NCI-H524 (cell line): Measurements from ENCODE around the gene TNS1.

Source experiments
- DNase-seq, 2 experiments: peaks; one replicate each; lab custom pipeline; 2025; lab: John Stamatoyannopoulos, UW

Gene TNS1

DNA sequence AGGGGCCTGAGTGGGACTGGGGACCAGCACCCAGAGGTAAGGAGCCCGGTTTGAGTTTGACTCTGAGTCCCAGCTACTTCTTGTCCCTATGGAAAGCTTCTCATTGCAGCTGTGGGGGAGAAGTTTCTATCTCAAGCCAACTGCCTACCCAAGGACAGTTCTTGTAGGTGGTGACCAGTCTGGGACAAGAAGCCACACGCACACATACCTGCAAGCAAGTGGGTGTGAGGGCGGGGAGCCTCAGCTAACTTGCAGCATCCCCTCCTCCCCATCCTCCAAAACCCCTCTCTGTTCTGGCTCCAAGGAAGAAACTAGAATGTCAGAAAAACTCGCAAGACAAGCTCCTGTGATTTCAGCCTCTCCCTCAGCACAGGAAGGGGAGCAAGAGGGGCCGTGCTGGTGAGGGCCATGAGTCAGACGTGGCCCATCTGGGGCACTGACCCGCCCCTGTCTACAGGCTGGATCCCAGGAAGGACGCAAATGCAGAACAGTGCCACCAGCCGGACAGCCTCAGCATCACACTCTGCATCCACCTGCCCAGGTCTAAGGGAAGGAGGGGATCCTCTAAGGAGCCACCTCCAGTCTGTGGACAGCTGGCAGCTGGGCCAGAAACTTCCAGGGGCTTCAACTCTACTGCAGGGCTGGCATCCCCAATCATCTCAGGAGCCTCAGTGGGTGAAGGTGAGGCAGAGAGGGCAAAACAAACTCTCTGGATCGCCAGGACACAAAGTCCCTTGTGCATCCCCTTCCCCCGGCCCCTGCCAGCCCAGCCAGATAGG, 103.4 kb downstream of the TNS1 start:
- DNase-seq: peak; percentile 12 to 75

DNA sequence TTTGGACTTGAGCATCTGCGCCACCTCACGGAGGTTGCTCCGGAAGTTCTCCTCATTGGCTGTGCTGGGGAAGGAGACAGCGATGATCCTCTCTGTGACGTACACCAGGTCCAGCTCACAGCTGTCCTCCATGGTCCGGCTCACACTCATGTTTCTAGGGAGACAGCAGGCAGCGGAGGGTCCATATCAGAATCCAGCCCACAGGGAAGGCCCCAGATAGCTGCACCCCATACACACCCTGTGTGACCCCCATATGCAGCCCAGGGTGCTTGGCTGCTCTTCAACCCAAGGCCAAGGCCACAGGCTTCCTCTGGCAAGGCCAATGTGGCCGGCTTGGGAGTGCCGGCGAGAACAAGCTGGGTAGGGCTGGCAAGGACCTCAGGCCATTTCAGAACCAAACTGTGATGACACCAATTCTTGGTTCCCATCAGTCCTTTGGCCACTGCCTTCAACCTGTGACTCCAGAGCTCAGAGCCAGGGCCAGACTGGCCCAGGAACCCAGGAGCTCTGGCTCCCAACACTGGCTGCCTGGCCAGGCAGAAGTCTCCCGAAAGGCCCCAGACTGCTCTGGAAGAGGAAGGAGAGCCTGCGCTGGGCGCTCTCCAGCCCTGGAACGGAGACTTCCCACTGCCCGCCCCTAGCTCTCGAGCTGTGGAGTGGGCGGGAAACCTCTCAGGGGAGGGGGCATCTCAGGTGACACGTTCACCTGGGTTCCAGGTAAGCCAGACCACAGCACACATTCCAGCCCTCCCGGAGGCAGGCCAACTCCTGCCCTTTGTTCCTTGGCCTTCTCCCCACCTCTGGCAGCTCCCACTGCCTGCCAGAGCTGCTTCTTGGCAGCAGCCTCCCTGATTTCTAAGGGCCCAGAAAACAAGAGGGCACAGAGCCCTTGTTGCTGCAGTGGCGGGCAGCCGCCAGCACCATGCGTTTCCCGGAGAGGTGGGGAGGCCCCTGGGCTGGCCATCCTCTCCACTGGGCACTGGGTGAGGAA, 104.7 kb downstream of the TNS1 start:
- DNase-seq: no peak

DNA sequence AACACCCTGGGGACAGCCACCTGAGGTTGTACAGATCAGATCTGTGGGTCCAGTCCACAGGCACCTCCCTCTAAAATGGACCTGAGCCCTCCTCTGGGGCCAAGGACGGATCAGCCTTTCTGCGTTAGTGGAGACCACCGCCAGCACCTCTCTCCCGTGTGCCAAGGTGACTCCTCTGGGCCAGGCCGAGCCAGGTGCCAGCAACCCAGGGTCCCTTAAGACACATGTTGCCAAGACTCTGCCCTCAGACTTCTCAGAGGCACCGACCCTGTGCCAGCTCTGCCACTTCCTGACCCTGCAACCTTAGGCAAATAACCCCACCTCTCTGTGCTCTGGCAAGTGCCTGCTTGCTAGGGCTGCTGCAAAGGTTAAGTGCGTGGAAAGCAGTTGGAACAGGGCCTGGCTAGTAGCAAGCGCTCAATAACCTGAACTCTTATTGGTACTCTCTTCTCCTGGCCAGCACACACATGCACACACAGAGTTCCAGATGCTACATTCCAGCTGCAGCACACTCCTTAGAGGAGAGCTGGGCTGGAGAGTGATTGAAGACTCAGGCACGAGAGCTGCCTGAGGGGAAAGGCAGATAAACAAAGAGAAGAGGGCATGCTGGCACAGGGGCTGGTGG, 105.6 kb downstream of the TNS1 start:
- no peak for DNase-seq

DNA sequence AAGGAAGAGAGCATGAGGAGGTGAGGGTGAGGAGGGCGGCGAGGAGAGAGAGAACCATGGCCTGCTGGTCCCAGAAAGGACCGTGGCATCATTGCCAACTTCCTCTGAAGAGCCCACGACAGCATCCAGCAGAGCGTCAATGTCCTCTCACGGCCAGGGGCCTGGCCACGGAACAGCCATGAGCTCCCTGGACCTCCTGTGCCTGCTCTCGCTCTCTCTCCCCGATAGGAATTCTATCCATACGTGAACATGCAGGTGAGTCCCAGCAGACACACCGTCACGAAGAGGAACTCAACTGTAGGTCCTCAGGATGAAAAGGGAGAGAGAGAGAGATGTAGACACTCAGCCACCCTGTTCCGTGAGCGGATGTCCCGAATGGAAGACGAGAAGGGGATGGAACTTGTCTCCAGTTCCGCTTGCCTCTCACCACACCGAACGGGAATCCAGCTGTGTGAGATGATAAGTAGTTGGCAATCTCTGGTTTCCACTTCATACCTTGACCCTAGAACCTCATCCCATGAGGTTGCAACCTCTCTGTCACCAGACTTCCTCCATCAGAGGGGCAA, 107.6 kb downstream of the TNS1 start:
- DNase-seq: no peak

- no peak for DNase-seq
Measured at GRCh38 chr2:217893440-217893839, 109.4 kb downstream of the TNS1 start.

GRCh38 chr2:217892560-217892959, 110.2 kb downstream of the TNS1 start:
- DNase-seq: no peak

DNA sequence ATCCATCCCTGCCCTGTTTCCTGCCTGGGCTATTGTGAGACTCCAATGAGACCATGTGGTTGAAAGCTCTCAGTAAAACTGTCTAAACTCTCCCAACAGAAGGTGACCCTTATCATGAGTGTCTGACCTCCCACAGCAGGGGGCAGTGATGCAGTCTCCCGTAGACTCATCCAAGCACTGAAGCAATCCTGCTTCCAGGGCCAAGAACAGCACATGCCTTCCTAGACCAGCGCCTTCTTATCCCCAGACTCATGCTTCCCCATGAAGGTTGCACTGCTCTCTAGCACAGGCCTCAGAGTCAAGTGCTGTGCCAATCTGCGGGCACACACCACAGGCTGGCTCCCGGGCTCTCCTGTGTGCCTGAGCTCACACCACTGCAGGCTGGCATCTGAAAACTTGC, 112.3 kb downstream of the TNS1 start:
- DNase-seq: peak in 1 of 2 experiments; percentile 32

GRCh38 chr2:217889656-217890055, 113.1 kb downstream of the TNS1 start:
- DNase-seq: no peak

GRCh38 chr2:217887841-217888701, 114.7 kb downstream of the TNS1 start:
- no peak for DNase-seq

- DNase-seq: peak; percentile 55 to 58
Measured at GRCh38 chr2:217886720-217887309, 116.0 kb downstream of the TNS1 start.

DNA sequence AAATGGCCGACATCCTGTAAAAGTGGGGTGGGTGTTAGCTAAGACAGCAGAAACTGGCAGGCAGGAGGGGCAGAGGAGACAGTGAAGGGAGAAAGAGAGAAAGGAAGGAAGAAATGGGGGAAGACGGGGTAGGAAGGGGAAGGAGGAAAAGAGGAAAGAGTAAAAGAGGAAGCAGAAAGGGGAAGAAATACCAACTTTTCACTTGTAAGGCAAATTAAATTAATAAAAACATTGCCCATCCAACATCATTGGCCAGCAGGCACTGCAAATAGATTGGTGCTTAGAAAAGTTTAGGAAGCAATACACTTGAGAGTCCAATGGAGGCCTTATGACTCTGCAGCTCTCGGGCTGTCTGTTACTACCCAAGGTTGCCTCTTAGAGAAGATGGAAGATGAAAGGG, 116.7 kb downstream of the TNS1 start:
- no peak for DNase-seq

- no peak for DNase-seq
Measured at GRCh38 chr2:217884985-217885384, 117.8 kb downstream of the TNS1 start.

- DNase-seq: no peak
Measured at GRCh38 chr2:217880891-217881290, 121.9 kb downstream of the TNS1 start.

DNA sequence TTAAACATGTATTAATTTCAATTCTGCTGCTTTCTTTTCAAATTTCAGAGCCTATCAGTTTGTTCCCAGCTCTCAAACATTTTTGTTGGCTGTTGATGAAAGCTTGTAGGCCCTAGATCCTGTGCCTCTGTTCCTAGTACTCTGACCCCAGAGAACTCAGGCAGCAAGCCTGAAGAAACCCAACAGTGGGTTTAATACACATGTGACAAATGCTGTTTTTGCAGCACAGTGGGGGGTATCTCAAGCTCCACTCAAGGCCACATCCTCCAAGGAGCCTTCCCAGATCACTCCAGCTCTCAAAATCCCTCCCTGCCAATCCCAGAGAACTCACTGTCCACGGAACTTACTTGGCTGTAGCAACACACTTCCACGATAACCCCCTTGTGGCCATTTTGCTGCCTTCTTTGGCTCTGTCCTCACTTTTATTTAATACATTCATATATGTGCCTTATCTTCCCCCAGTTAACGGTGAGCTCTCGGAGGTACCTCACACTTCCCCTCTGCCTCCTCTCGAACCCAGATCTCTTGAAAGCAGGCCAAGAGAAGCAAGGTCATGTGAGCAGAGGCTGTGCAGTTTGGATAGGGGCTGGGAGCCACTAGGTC, 122.4 kb downstream of the TNS1 start:
- DNase-seq: no peak

DNA sequence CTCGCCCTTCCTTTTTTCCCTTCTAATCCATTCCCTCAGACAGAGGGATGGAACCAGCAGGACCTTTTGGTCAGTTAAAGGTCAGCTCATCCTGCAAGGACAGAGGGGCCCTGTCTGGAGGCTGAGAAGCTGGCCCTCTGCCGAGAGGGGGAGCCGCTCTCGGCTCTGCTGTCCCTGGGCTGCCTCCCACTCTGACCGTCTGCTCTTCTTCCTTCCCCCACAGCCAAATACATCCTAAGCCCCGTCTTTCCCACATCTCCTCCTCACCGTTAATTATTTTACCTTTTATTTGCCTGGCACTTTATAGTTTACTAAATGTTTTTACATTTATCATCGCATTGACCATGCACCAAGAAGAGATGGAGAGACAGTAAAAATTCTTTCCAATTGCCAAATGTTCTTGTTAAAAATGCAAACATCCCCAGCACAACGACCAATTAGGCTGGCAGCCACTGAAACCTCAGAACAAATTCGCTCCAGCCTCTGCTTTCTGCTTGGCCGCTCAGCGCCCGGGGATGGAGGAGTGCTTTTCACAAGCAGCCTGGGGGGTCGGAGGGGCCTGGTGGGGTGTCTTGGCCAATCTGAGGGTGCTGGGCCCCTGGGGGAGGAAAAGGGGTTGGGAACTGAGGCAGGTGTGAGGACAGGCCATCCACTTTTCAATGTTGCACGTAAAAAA, 123.7 kb downstream of the TNS1 start:
- no peak for DNase-seq

DNA sequence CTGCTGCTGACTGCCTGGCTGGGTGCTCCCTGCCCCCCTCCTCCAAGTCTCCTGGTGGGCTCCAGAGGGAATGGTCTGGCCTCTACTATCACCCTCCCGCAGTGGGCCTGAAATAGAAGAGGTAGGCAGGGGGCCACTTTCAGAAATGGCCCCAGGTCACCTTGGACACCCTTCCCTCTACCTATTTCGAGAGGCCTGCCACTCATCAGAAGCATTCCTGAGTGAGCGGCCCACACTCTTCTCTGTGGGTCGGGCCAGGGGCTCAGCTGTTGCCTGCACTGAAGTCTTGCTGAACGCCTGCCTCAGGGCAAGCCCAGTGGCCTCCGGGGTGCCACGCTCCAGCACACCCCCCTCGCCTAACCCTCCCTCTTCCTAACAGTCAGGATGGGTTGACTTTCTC, 124.9 kb downstream of the TNS1 start:
- no peak for DNase-seq

DNA sequence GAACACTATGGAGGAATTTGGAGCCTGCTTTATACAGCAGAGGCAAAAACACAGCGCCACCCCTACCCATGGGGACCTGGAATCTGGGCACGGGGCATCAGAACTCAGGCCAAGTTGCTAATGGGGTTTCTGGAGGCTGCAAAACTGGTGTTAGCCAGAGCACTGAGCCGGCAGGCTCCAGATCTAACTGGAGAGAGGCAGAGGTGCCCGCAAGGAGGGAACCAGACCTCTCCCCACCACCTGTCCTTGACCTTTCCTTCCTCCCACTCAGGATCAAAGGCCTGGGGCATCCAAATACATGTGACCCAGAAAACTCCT, 126.6 kb downstream of the TNS1 start:
- DNase-seq: no peak

DNA sequence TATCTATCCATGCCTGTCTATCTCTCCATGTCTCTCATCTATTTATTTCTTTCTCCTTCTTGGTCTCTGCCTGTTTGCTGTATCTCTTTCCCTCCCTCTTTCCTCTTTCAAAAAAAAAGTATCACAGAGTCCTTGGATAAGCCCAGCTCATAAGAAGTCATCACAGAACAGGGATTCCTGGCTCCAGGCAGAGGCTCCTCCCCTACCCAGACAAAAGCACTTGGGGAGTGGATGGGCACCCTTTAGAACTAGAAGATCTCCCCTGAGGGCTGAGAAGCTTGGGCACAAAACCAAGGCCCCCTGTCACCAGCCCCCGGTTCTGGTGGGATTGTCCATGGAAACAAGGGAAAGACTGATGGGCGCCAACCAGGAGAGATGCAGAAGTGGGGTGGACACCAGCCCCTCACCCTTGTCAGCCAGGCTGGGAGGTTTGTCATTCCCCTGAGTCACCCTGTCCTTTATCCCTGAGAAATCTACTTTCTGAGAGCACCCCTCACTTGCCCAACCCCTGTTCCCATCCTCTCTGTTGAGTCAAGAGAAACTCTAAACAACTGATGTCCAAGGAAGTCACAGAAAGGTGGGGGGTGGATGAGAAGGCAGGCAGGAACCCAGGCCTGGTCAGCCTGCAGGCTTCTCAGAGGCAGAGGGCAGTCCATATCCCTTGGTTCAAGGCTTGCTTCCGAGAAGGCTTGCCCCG, 127.1 kb downstream of the TNS1 start:
- DNase-seq: no peak

- DNase-seq: no peak
Measured at GRCh38 chr2:217875138-217875537, 127.7 kb downstream of the TNS1 start.
